Stimulated activated naive CD8-positive, alpha-beta T cell treated with anti-CD3 and anti-CD28 coated beads, Interleukin-15, Interleukin-2, amounts not matched to agents 100 ng/mL and 50 ng/mL, for 24 hours (primary cell): ENCODE results near the gene DPRX.

Experiments
- H3K27ac Mint-ChIP-seq: one replicate; pipeline ENCODE4 v1.8.0; 2021; ENCODE audit warnings: mild to moderate bottlenecking, mixed read lengths
- H3K27me3 Mint-ChIP-seq: one replicate; pipeline ENCODE4 v1.8.0; 2021; ENCODE audit warnings: mixed read lengths
- H3K36me3 Mint-ChIP-seq: one replicate; pipeline ENCODE4 v1.8.0; 2021; ENCODE audit warnings: low read depth, mixed read lengths
- H3K4me1 Mint-ChIP-seq: one replicate; pipeline ENCODE4 v1.8.0; 2021; ENCODE audit warnings: low read depth, mixed read lengths
- H3K4me3 Mint-ChIP-seq: one replicate; pipeline ENCODE4 v1.8.0; 2021; ENCODE audit warnings: mild to moderate bottlenecking, mixed read lengths
- H3K9me3 Mint-ChIP-seq: one replicate; pipeline ENCODE4 v1.8.0; 2021; ENCODE audit warnings: mixed read lengths

The DPRX gene

DNA sequence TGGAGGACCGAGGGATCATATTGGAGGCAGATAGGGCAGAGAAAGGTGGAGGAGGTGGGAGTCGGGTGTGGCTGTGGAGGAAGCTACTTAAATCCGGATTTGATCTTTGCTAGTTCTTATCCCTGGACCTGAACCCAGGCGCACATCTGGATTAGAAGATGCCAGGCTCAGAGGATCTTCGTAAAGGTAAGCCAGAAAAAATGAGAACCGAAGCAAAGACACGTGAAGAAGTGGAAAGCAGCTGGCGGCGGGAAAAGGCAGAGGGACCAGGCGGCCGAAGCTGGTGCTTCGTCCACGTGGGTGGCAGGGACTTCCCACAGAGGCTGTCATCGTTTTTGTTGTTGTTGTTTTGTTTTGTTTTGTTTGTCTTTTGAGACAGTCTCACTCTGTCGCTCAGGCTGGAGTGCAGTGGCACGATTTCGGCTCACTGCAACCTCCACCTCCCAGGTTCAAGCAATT, at the start of gene DPRX:
Gene DPRX, plus strand, starts transcription at position 51 of the 459 bp plus-strand sequence. Its CDS starts 108 bp downstream, at position 159.
- Mint-ChIP-seq H3K9me3 (peaks cover 15% of the 10 kb centered on the region), H3K27me3 (no peaks in the 10 kb centered on the region), H3K27ac (no peak within 1 kb of the TSS), H3K4me3 (no peak within 1 kb of the TSS), H3K4me1 (no peaks in the 10 kb centered on the region), H3K36me3 (no peaks in the 10 kb centered on the region)

DNA sequence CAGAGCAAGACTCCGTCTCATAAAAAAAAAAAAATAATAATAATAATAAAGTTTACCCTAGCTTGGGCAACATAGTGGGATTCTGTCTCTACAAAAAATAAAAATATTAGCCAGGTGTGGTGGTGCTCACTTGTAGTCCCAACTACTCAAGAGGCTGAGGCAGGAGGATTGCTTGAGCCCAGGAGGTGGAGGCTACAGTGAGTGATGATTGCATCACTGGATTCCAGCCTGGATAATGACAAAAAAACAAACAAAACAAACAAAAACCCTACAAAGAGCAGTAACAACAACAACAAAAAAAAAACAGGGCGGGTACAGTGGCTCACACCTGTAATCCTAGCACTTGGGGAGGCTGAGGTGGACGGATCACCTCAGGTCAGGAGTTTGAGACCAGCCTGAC, 48.6 kb upstream of the DPRX start:
- no peaks in the 10 kb centered on the region for H3K4me1 Mint-ChIP-seq
- no peak overlapping the region for H3K27ac Mint-ChIP-seq
- peaks cover 17% of the 10 kb centered on the region for H3K9me3 Mint-ChIP-seq

DNA sequence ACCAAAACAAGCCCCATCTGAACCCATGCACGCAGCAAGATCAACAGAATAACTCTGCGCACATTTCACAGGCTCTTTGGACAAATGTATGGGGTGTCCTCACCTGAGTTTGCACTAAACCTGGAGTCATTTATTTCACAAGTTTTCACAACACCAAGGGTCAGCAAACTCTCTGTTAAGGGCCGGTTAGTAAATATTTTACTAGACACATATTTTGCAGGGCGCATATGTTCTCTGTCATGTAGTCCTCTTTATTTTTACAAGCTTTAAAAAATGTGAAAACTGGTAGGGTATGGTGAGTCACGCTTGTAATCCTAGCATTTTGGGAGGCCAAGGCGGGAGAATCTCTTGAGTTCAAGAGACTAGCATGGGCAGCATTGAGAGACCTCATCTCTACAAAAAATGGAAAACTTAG, 45.5 kb upstream of the DPRX start:
- no peak overlapping the region for H3K4me3 Mint-ChIP-seq
- no peaks in the 10 kb centered on the region for H3K4me1 Mint-ChIP-seq
- no peaks in the 10 kb centered on the region for H3K27me3 Mint-ChIP-seq
- no peaks in the 10 kb centered on the region for H3K36me3 Mint-ChIP-seq
- peaks cover 17% of the 10 kb centered on the region for H3K9me3 Mint-ChIP-seq
- no peak overlapping the region for H3K27ac Mint-ChIP-seq

More for the DNA sequence above, 48.6 kb upstream of the DPRX start:
- no peaks in the 10 kb centered on the region for H3K27me3 Mint-ChIP-seq
- H3K36me3 Mint-ChIP-seq, result peaks cover 20% of the 10 kb centered on the region
- H3K4me3 Mint-ChIP-seq, result no peak overlapping the region

- no peaks in the 10 kb centered on the region for H3K36me3 Mint-ChIP-seq
- no peak overlapping the region for H3K27ac Mint-ChIP-seq
- no peaks in the 10 kb centered on the region for H3K4me1 Mint-ChIP-seq
- no peaks in the 10 kb centered on the region for H3K9me3 Mint-ChIP-seq
- H3K4me3 Mint-ChIP-seq, result no peak overlapping the region
- no peaks in the 10 kb centered on the region for H3K27me3 Mint-ChIP-seq
Observed at GRCh38 chr19:53594811-53595509, 36.8 kb upstream of the DPRX start.

- no peaks in the 10 kb centered on the region for H3K9me3 Mint-ChIP-seq
- no peak overlapping the region for H3K27ac Mint-ChIP-seq
- no peaks in the 10 kb centered on the region for H3K36me3 Mint-ChIP-seq
Observed at GRCh38 chr19:53595510-53595867, 36.3 kb upstream of the DPRX start.

GRCh38 chr19:53596056-53596455, 35.7 kb upstream of the DPRX start:
- H3K4me1 Mint-ChIP-seq, result no peaks in the 10 kb centered on the region

More at GRCh38 chr19:53595510-53595867, 36.3 kb upstream of the DPRX start:
- H3K4me3 Mint-ChIP-seq, result no peak overlapping the region
- H3K4me1 Mint-ChIP-seq, result no peaks in the 10 kb centered on the region
- H3K27me3 Mint-ChIP-seq, result no peaks in the 10 kb centered on the region

DNA sequence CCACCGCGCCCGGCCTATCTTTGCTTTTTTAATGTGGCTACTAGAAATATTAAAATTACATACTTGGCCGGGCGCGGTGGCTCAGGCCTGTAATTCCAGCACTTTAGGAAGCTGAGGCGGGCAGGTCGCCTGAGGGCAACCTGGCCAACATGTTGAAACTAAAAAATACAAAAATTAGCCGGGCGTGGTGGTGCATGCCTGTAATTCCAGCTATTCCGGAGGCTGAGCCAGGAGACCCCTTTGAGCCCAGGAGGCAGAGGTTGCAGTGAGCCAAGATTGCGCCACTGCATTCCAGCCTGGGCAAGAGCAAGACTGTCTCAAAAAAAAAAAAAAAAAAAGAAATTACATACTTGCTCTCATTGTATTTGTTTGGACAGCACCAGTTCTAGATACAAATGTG, 34.8 kb upstream of the DPRX start:
- no peak overlapping the region for H3K4me3 Mint-ChIP-seq
- H3K4me1 Mint-ChIP-seq, result no peaks in the 10 kb centered on the region
- no peaks in the 10 kb centered on the region for H3K27me3 Mint-ChIP-seq
- no peak overlapping the region for H3K27ac Mint-ChIP-seq
- no peaks in the 10 kb centered on the region for H3K36me3 Mint-ChIP-seq
- H3K9me3 Mint-ChIP-seq, result peaks cover 2% of the 10 kb centered on the region

More at GRCh38 chr19:53596056-53596455, 35.7 kb upstream of the DPRX start:
- H3K27me3 Mint-ChIP-seq, result no peaks in the 10 kb centered on the region
- H3K9me3 Mint-ChIP-seq, result no peaks in the 10 kb centered on the region
- H3K27ac Mint-ChIP-seq, result no peak overlapping the region
- H3K4me3 Mint-ChIP-seq, result no peak overlapping the region
- H3K36me3 Mint-ChIP-seq, result no peaks in the 10 kb centered on the region

DNA sequence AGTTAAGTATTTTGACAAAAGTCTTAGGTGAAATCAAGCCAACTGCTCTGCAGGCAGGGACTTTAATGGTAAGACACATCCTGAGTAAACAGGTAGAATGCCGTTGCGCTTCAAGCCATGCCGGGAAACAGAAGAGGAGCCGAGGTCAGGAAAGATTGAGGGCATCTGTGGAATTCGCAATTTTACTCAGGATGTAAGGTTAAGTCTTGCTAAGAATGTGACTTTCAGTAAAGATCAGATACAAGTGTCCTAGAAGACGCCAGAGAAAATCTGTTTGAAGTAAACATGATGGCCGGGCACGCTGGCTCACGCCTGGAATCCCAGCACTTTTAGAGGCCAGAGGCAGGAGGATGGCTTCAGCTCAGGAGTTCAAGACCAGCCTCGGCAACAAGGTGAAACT, 33.4 kb upstream of the DPRX start:
- Mint-ChIP-seq H3K9me3 (peaks cover 3% of the 10 kb centered on the region), H3K4me3 (no peak overlapping the region), H3K27ac (no peak overlapping the region), H3K27me3 (no peaks in the 10 kb centered on the region), H3K4me1 (no peaks in the 10 kb centered on the region), H3K36me3 (no peaks in the 10 kb centered on the region)

DNA sequence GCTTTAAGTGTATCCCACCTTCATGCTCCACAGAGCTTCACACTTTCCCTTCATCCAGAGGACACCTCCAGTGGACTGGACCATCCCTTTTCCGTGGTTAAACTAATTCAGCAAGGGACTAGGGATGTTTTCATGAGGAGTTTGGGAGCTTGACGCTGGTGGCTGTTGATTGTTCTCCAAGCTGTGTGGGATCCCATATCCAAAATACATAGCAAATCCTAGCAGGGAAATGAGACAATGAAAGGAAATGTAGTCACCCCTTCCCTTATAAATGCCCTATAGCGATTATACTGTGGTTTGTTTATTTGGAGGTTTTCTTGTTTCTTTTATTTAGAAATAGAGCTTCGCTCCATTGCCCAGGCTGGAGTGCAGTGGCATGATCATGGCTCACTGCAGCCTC, 31.6 kb upstream of the DPRX start:
- Mint-ChIP-seq H3K9me3 (peaks cover 3% of the 10 kb centered on the region), H3K4me3 (no peak overlapping the region), H3K27ac (no peak overlapping the region), H3K27me3 (no peaks in the 10 kb centered on the region), H3K4me1 (no peaks in the 10 kb centered on the region), H3K36me3 (no peaks in the 10 kb centered on the region)

DNA sequence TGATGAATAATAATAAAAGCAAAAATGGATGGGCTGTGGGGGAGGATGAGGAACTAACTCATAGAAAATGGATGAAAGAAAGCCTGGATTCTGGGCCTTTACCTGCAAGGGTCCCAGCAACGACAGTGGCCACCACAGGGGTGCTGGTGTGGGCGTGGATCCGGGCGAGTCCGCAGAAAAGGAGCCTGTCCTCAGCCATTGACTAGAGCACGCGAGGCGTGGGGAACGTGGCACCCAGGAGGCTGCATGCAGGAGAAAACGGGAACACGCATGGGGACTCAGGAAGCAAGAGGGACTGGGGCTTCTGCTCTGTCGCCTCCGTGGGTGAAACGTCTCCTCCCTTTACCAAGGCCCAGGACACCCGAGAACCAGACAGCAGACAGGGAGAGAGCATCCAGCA, 25.8 kb upstream of the DPRX start:
- Mint-ChIP-seq H3K36me3 (no peaks in the 10 kb centered on the region), H3K4me3 (no peak overlapping the region)

DNA sequence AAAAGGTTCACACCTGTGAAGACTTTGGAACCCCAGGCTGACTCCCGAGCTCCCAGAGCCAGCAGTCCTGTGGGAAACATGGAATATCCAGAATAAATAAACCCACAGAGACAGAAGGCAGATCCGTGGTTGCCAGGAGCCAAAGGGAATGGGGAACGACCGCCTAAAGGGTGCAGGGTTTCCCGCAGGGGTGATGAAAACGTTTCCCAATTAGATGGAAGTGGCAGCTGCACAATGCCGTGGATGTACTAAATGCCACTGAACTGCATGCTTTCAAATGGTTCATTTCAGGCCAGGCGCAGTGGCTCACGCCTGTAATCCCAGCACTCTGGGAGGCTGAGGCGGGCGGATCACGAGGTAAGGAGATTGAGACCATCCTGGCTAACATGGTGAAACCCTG, 23.4 kb upstream of the DPRX start:
- peaks cover 4% of the 10 kb centered on the region for H3K9me3 Mint-ChIP-seq
- H3K4me1 Mint-ChIP-seq, result no peaks in the 10 kb centered on the region
- no peaks in the 10 kb centered on the region for H3K27me3 Mint-ChIP-seq
- H3K4me3 Mint-ChIP-seq, result no peak overlapping the region
- no peak overlapping the region for H3K27ac Mint-ChIP-seq
- no peaks in the 10 kb centered on the region for H3K36me3 Mint-ChIP-seq

More for the DNA sequence above, 25.8 kb upstream of the DPRX start:
- peaks cover 7% of the 10 kb centered on the region for H3K9me3 Mint-ChIP-seq
- H3K27me3 Mint-ChIP-seq, result no peaks in the 10 kb centered on the region
- no peak overlapping the region for H3K27ac Mint-ChIP-seq
- no peaks in the 10 kb centered on the region for H3K4me1 Mint-ChIP-seq

DNA sequence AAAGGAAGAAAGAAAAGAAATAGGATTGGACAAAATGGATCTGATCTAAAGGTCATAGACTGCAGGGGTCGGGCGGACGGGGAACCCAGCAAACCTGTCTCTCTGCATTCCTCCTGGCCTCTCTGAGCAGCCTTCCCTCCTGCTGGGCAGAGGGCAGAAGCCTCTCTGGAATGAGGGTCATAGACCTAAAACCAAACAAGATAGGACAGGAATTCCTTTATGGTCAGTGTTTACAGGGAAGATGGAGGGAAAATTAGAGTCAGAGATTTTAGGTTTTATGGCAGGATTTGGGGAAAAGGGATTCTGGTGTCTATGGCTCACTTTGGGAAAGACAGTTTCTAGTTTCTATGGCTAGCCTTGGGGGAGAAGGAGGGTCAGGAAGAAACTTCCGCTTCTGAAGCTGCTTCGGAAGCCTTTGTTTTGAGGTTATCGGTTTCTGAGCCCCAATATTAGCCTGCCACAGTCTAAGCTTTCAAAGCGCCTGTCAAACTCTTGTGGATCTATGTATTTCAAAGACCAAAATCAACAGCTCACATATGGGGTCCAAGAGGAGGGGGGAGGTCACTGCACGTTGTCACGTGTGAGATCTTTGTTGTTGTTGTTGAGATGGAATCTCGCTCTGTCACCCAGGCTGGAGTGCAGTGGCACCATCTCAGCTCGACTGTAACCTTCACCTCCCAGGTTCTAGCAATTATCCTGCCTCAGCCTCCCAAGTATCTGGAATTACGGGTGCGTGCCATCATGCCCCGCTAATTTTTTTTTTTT, 18.9 kb upstream of the DPRX start:
- H3K4me1 Mint-ChIP-seq, result no peaks in the 10 kb centered on the region
- peaks cover 4% of the 10 kb centered on the region for H3K9me3 Mint-ChIP-seq
- no peaks in the 10 kb centered on the region for H3K27me3 Mint-ChIP-seq
- no peak overlapping the region for H3K27ac Mint-ChIP-seq
- no peaks in the 10 kb centered on the region for H3K36me3 Mint-ChIP-seq
- H3K4me3 Mint-ChIP-seq, result no peak overlapping the region

GRCh38 chr19:53621885-53622740, 9.7 kb upstream of the DPRX start:
- Mint-ChIP-seq H3K27ac (no peak overlapping the region), H3K27me3 (no peaks in the 10 kb centered on the region), H3K36me3 (no peaks in the 10 kb centered on the region), H3K9me3 (no peaks in the 10 kb centered on the region), H3K4me1 (no peaks in the 10 kb centered on the region), H3K4me3 (no peak overlapping the region)

DNA sequence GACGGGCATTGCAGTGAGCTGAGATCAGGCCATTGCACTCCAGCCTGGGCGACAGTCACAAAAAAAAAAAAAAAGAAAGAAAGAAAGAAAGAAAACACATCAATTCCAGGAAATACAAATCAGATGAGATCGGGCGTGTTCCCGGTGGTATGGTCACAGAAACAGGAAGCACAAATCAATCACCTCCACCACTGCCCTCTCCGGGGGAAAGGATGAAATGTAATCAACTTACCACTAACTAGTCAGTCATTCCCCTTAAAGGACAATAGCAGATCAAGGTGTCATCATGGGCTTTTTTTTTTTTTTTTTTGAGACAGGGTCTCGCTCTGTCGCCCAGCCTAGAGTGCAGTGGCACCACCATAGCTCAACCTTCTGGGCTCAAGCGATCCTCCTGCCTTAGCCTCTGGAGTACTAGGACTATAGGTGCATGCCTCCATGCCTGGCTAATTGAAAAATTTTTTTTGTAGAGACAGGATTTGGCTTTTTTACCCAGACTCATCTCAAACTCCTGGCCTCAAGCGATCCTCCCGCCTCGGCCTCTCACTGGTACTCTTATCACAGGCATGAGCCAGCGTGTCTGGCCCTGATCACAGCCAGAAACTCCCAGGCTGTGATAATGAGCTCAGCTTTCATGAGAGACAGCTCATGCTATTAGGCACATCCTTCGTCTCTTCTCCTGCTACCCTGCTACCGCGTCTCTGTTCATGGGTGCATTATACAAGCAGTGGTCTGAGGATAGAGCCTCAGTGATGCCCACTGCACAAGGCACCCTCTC, 6.8 kb upstream of the DPRX start:
- Mint-ChIP-seq H3K36me3 (no peaks in the 10 kb centered on the region), H3K4me3 (no peak overlapping the region), H3K9me3 (no peaks in the 10 kb centered on the region)

More for the DNA sequence above, 6.8 kb upstream of the DPRX start:
- Mint-ChIP-seq H3K27me3 (no peaks in the 10 kb centered on the region), H3K27ac (no peak overlapping the region), H3K4me1 (no peaks in the 10 kb centered on the region)
